ENCODE data around the gene RIPPLY3.

Gene RIPPLY3

GRCh38 chr21:37064841-37065240 is 58.3 kb downstream of the RIPPLY3 start:
- no peak for DNase-seq

- no peak for DNase-seq
Measured at GRCh38 chr21:37065561-37066177, 59.2 kb downstream of the RIPPLY3 start.

Measured in femur (tissue), 1 donor.